CD14-positive monocyte (primary cell): ENCODE results near the gene MYL4. TPM values are rescaled to one million over a fixed set of nuclear protein-coding genes. Genes with fewer than 3 reads are reported as not detected.

Experiments
- DNase-seq, 3 donors: peaks; one replicate each; pipeline ENCODE4 v3.0.0-alpha.2; 2011 to 2022
- H2AFZ ChIP-seq: 2 replicates; pipeline ENCODE4 v1.6.0; 2012; ENCODE audit warnings: mild to moderate bottlenecking, low read depth, low read length, inconsistent platforms; ENCODE audit not compliant: insufficient read depth, poor library complexity, severe bottlenecking
- H3K27ac ChIP-seq, 2 donors: 1 replicate in 1 of 2; 2 replicates in 1 of 2; pipeline ENCODE4 v1.5.1; 2012 to 2013; ENCODE audit warnings: low read length in 2 of 2, control low read depth in 1 of 2, inconsistent platforms in 1 of 2, low read depth in 1 of 2, mild to moderate bottlenecking in 1 of 2
- H3K27me3 ChIP-seq, 2 donors: one replicate each; pipeline versions ENCODE4 v1.6.0 to v1.6.1; 2011 to 2013; ENCODE audit warnings: low read length in 2 of 2; ENCODE audit not compliant: control insufficient read depth in 2 of 2, insufficient read depth in 2 of 2
- H3K36me3 ChIP-seq, 2 donors: replicated peaks in 1 of 2; 1 replicate in 1 of 2; 2 replicates in 1 of 2; pipeline versions ENCODE4 v1.5.1 to v1.6.1; 2012 to 2013; ENCODE audit warnings: low read length in 2 of 2, control low read depth in 1 of 2, inconsistent platforms in 1 of 2, mild to moderate bottlenecking in 1 of 2; ENCODE audit not compliant: insufficient read depth in 2 of 2, control insufficient read depth in 1 of 2
- H3K4me1 ChIP-seq, 2 donors: 1 replicate in 1 of 2; 2 replicates in 1 of 2; pipeline versions ENCODE4 v1.5.1 to v1.6.1; 2012 to 2013; ENCODE audit warnings: low read length in 2 of 2, control low read depth in 1 of 2, inconsistent platforms in 1 of 2, mild to moderate bottlenecking in 1 of 2, moderate library complexity in 1 of 2; ENCODE audit not compliant: insufficient read depth in 2 of 2, control insufficient read depth in 1 of 2
- H3K4me2 ChIP-seq: replicated peaks from 2 replicates; pipeline ENCODE3; 2012; ENCODE audit warnings: low read length, moderate library complexity, mild to moderate bottlenecking; ENCODE audit not compliant: poor library complexity, severe bottlenecking; ENCODE audit errors: extremely low read depth
- H3K4me3 ChIP-seq, 3 experiments: fragments of 200-600 bp in 1 of 3; sonication (generic) in 1 of 3; replicated peaks in 1 of 3; 1 replicate in 2 of 3; 2 replicates in 1 of 3; pipeline ENCODE4 v1.5.1; 2011 to 2013; ENCODE audit warnings: low read length in 3 of 3, mild to moderate bottlenecking in 3 of 3, control low read depth in 2 of 3, low read depth in 2 of 3, inconsistent platforms in 1 of 3, moderate library complexity in 1 of 3
- H3K79me2 ChIP-seq: 2 replicates; pipeline ENCODE4 v1.6.0; 2012; ENCODE audit warnings: mild to moderate bottlenecking, control low read depth, inconsistent platforms, low read length, moderate library complexity; ENCODE audit not compliant: insufficient read depth
- H3K9ac ChIP-seq: 2 replicates; pipeline ENCODE4 v1.6.0; 2017; ENCODE audit warnings: low read length, mild to moderate bottlenecking; ENCODE audit not compliant: insufficient read depth, poor library complexity, severe bottlenecking
- H3K9me3 ChIP-seq, 2 donors: replicated peaks in 1 of 2; 1 replicate in 1 of 2; 2 replicates in 1 of 2; pipeline versions ENCODE4 v1.5.1 to v1.6.1; 2012 to 2013; ENCODE audit warnings: low read length in 2 of 2, control low read depth in 1 of 2; ENCODE audit not compliant: control insufficient read depth in 1 of 2, insufficient read depth in 1 of 2
- H4K20me1 ChIP-seq: 2 replicates; pipeline ENCODE4 v1.6.0; 2012; ENCODE audit warnings: mild to moderate bottlenecking, low read length, control low read depth, moderate library complexity; ENCODE audit not compliant: insufficient read depth
- H3K27ac Mint-ChIP-seq, 7 donors: one replicate each; pipeline ENCODE4 v1.8.0; 2020; ENCODE audit warnings: mild to moderate bottlenecking in 7 of 7, mixed read lengths in 7 of 7, moderate library complexity in 6 of 7, inconsistent platforms in 2 of 7
- H3K27me3 Mint-ChIP-seq, 3 donors: one replicate each; pipeline ENCODE4 v1.8.0; 2021 to 2022; ENCODE audit warnings: low read depth in 3 of 3, mild to moderate bottlenecking in 3 of 3, mixed read lengths in 3 of 3, moderate library complexity in 3 of 3, inconsistent platforms in 1 of 3
- H3K36me3 Mint-ChIP-seq, 2 donors: one replicate each; pipeline ENCODE4 v1.8.0; 2020; ENCODE audit warnings: mixed read lengths in 2 of 2, inconsistent platforms in 1 of 2, mild to moderate bottlenecking in 1 of 2
- H3K4me1 Mint-ChIP-seq: one replicate; pipeline ENCODE4 v1.8.0; 2020; ENCODE audit warnings: mild to moderate bottlenecking, mixed read lengths
- H3K4me3 Mint-ChIP-seq, 2 donors: one replicate each; pipeline ENCODE4 v1.8.0; 2020; ENCODE audit warnings: mild to moderate bottlenecking in 2 of 2, mixed read lengths in 2 of 2, moderate library complexity in 1 of 2
- H3K9me3 Mint-ChIP-seq, 7 donors: one replicate each; pipeline ENCODE4 v1.8.0; 2020 to 2022; ENCODE audit warnings: mixed read lengths in 7 of 7, mild to moderate bottlenecking in 6 of 7, moderate library complexity in 6 of 7, inconsistent platforms in 2 of 7
- WGBS: methylation state at CpG from one replicate; pipeline ENCODE4 v1.1.5; 2013; ENCODE audit warnings: missing lambda C conversion rate; ENCODE audit not compliant: insufficient coverage; 5-methylcytosine and 5-hydroxymethylcytosine counted together
- intact Hi-C, 2 donors: fragments of 100-400 bp; cut with micrococcal nuclease; formaldehyde crosslinking; loops; one replicate each; pipeline versions ENCODE4 v1.15.0 to v1.15.1; 2023
- polyA plus RNA-seq, 3 donors: library from polyadenylated mRNA; depleted of rRNA in 1 of 3; unstranded in 2 of 3; stranded (reverse) in 1 of 3; fragments of 300-500 nt in 2 of 3; fragments of >200 nt in 1 of 3; fragmentation: Illumina TruSeq in 2 of 3; gene quantifications; 1 replicate in 2 of 3; 2 replicates in 1 of 3; pipeline ENCODE4 v1.2.3, GENCODE V29; 2012 to 2021
- TF ChIP-seq, protein P1 (sequence below): fragments of 200-600 bp; IDR thresholded peaks from one replicate; pipeline ENCODE4 v1.8.0; 2022; ENCODE audit warnings: antibody characterized with exemption, mild to moderate bottlenecking

The MYL4 gene
- polyA plus RNA-seq, 3 donors, result 0.43 TPM; not detected in 2

DNA sequence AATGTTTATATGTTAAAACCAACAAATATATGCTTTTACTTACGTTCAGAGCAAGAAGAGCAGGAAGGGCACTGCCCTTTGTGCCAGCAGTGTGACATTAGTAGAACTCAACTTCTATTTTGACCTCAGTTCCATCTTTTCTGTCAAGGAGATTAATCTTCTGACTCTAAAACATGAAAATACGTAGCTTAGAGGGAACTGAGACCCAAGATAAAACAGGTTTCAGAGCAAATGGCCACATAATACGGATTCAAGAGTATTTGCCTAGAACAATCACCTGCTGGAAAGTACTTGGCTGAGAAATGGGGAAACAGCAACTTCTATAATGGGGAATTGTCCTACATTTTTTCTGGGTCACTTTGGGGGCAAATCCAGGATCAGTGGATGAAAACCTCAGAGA is 22.2 kb downstream of the MYL4 start:
- Histone ChIP-seq H3K36me3 (no peaks in the 10 kb centered on the region), H3K9me3 (peaks cover 0 to under 1% of the 10 kb centered on the region in 2 donors), H3K4me3 (no peak overlapping the region), H4K20me1 (no peaks in the 10 kb centered on the region), H3K27me3 (no peaks in the 10 kb centered on the region), H3K79me2 (no peaks in the 10 kb centered on the region), H2AFZ (no peak overlapping the region), H3K4me1 (peaks cover 9% of the 10 kb centered on the region in 2 donors), H3K27ac (no peak overlapping the region), H3K9ac (no peak overlapping the region), H3K4me2 (no peak overlapping the region)
- Mint-ChIP-seq H3K27ac (peak overlapping the region in 1 of 7 donors; percentile 5), H3K36me3 (no peaks in the 10 kb centered on the region), H3K27me3 (peaks cover 8 to 11% (median 10%) of the 10 kb centered on the region in 3 donors), H3K9me3 (peaks cover 0 to 2% (median under 1%) of the 10 kb centered on the region in 7 donors), H3K4me1 (peaks cover 11% of the 10 kb centered on the region), H3K4me3 (no peak overlapping the region)
- DNase-seq, result no peak
- 60% methylated on average over 1 of the region's 3 CpGs for WGBS
- TF ChIP-seq, protein P1, sequence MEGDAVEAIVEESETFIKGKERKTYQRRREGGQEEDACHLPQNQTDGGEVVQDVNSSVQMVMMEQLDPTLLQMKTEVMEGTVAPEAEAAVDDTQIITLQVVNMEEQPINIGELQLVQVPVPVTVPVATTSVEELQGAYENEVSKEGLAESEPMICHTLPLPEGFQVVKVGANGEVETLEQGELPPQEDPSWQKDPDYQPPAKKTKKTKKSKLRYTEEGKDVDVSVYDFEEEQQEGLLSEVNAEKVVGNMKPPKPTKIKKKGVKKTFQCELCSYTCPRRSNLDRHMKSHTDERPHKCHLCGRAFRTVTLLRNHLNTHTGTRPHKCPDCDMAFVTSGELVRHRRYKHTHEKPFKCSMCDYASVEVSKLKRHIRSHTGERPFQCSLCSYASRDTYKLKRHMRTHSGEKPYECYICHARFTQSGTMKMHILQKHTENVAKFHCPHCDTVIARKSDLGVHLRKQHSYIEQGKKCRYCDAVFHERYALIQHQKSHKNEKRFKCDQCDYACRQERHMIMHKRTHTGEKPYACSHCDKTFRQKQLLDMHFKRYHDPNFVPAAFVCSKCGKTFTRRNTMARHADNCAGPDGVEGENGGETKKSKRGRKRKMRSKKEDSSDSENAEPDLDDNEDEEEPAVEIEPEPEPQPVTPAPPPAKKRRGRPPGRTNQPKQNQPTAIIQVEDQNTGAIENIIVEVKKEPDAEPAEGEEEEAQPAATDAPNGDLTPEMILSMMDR, result no peak
- intact Hi-C loops, result loop anchor here in 1 of 2 donors (5.0 kb wide), 1 partner anchor 81 kb away; no protein-coding TSS in a partner anchor

DNA sequence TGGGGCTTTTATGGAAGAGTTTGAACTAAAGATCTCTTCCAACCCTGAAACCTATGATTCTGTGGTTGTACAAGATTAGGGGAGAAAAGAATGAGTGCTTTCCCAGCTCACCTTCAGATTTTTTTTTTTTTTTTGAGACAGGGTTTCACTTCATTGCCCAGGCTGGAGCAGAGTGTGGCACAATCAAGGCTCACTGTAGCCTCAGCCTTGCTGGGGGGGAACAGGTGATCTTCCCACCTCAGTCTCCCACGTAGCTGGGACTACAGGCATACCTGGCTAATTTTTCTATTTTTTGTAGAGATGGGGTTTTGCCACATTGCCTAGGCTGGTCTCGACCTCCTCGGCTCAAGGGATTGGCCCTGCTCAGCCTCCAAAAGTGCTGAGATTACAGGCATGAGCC is 22.7 kb downstream of the MYL4 start:
- Histone ChIP-seq H3K4me1 (peaks cover 9% of the 10 kb centered on the region in 2 donors), H3K27ac (no peak overlapping the region), H3K36me3 (no peaks in the 10 kb centered on the region), H4K20me1 (no peaks in the 10 kb centered on the region), H3K9ac (no peak overlapping the region), H2AFZ (no peak overlapping the region), H3K9me3 (peaks cover 0 to 6% of the 10 kb centered on the region in 2 donors), H3K27me3 (no peaks in the 10 kb centered on the region), H3K79me2 (no peaks in the 10 kb centered on the region), H3K4me3 (no peak overlapping the region), H3K4me2 (no peak overlapping the region)
- 100% methylated on average over 2 of the region's 3 CpGs for WGBS
- TF ChIP-seq, protein P1, result no peak
- peaks cover under 1 to 6% (median 4%) of the 10 kb centered on the region in 7 donors for H3K9me3 Mint-ChIP-seq
- H3K4me1 Mint-ChIP-seq, result peaks cover 11% of the 10 kb centered on the region
- peaks cover 8 to 11% (median 10%) of the 10 kb centered on the region in 3 donors for H3K27me3 Mint-ChIP-seq
- H3K27ac Mint-ChIP-seq, result no peak overlapping the region
- H3K4me3 Mint-ChIP-seq, result no peak overlapping the region
- no peaks in the 10 kb centered on the region for H3K36me3 Mint-ChIP-seq
- no peak for DNase-seq
- intact Hi-C loops, result loop anchor here in 1 of 2 donors (5.0 kb wide), 1 partner anchor 80 kb away; no protein-coding TSS in a partner anchor
